ENCODE measurements around the gene ARID2. TPM values are rescaled to one million over a fixed set of nuclear protein-coding genes. Genes with fewer than 3 reads are reported as not detected.

The ARID2 gene
- total RNA-seq, 1 donor from 2014 or later, result 53.6 TPM

DNA sequence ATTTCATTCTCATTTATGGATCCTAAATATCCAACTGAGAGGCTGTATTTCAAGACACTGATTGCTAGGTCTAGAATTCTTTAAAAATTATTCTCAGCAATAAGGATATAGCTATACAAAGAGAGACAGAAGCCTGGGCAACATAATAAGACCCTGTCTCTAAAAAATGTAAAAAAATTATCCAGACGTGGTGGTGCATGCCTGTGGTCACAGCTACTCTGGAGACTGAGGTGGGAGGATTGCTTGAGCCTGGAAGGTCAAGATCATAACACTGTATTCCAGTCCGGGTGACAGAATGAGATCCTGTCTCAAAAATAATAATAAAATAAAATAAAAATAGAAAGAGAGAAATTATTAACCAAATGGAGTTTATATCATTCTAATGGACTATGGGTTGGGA is 20.6 kb upstream of the ARID2 start:
- no peak for DNase-seq (ENCODE audit: low read depth, low spot score)

DNA sequence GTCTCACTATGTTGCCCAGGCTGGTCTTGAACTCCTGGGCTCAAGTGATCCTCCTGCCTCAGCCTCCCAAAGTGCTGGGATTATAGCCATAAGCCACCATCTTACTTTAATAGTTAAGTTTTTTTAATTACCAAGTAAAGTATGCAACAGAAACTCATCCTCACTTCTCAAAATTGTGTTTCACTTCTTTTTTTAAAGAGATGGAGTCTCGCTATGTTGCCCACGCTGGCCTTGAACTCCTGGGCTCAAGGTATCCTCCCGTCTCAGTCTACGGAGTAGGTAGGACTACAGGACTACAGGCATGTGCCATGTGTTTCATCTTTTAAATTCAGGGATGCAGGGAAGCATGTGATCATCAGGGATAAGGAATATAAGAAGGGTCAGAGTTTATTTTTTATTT is 17.2 kb upstream of the ARID2 start:
- Mint-ChIP-seq H3K9me3 (no peaks in the 10 kb centered on the region), H3K27me3 (ENCODE audit: low read depth) (no peaks in the 10 kb centered on the region), H3K4me3 (no peak overlapping the region), H3K36me3 (ENCODE audit: low read depth) (peaks cover 3% of the 10 kb centered on the region), H3K4me1 (peaks cover 8% of the 10 kb centered on the region), H3K27ac (ENCODE audit: unreplicated experiment) (no peak overlapping the region)
- TF ChIP-seq, protein P1, sequence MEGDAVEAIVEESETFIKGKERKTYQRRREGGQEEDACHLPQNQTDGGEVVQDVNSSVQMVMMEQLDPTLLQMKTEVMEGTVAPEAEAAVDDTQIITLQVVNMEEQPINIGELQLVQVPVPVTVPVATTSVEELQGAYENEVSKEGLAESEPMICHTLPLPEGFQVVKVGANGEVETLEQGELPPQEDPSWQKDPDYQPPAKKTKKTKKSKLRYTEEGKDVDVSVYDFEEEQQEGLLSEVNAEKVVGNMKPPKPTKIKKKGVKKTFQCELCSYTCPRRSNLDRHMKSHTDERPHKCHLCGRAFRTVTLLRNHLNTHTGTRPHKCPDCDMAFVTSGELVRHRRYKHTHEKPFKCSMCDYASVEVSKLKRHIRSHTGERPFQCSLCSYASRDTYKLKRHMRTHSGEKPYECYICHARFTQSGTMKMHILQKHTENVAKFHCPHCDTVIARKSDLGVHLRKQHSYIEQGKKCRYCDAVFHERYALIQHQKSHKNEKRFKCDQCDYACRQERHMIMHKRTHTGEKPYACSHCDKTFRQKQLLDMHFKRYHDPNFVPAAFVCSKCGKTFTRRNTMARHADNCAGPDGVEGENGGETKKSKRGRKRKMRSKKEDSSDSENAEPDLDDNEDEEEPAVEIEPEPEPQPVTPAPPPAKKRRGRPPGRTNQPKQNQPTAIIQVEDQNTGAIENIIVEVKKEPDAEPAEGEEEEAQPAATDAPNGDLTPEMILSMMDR (conservative IDR thresholded peaks at IDR 0.05), result no peak
- no peak for DNase-seq (ENCODE audit: low read depth, low spot score)

More for the DNA sequence above, 20.6 kb upstream of the ARID2 start:
- Mint-ChIP-seq H3K4me3 (no peak overlapping the region), H3K27me3 (ENCODE audit: low read depth) (no peaks in the 10 kb centered on the region), H3K36me3 (ENCODE audit: low read depth) (peaks cover 2% of the 10 kb centered on the region), H3K9me3 (no peaks in the 10 kb centered on the region), H3K4me1 (peaks cover 18% of the 10 kb centered on the region), H3K27ac (ENCODE audit: unreplicated experiment) (no peak overlapping the region)
- TF ChIP-seq, protein P1 (conservative IDR thresholded peaks at IDR 0.05), result no peak

- H3K4me1 Mint-ChIP-seq, result peaks cover 8% of the 10 kb centered on the region
- H3K27ac Mint-ChIP-seq (ENCODE audit: unreplicated experiment), result no peak overlapping the region
- H3K4me3 Mint-ChIP-seq, result no peak overlapping the region
- H3K36me3 Mint-ChIP-seq (ENCODE audit: low read depth), result peaks cover 3% of the 10 kb centered on the region
- TF ChIP-seq, protein P1 (conservative IDR thresholded peaks at IDR 0.05), result no peak
- H3K9me3 Mint-ChIP-seq, result no peaks in the 10 kb centered on the region
- H3K27me3 Mint-ChIP-seq (ENCODE audit: low read depth), result no peaks in the 10 kb centered on the region
- no peak for DNase-seq (ENCODE audit: low read depth, low spot score)
These were observed 16.4 kb upstream of the ARID2 start for GRCh38 chr12:45713078-45713477.

DNA sequence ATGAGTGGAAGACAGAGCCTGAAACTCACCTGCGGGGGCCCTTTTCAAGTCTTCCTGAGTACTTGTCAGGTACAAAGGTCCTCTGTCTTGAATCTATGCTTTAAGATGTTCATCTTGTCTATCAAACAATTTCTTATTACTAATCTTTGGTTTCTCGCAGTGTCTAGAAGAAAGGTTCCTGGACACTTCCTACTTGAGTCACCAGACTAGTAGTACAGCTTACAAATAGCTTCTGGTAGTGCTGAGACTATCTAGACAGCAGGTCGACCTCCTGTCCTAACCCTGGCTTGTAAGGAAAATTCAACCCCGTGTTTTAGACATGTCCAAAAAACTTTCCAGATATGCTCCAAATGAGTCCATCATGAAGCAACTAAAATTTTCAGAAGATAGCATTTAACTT is 11.2 kb upstream of the ARID2 start:
- no peaks in the 10 kb centered on the region for H3K9me3 Mint-ChIP-seq
- no peak overlapping the region for H3K4me3 Mint-ChIP-seq
- H3K27ac Mint-ChIP-seq (ENCODE audit: unreplicated experiment), result no peak overlapping the region
- H3K36me3 Mint-ChIP-seq (ENCODE audit: low read depth), result peaks cover 3% of the 10 kb centered on the region
- H3K27me3 Mint-ChIP-seq (ENCODE audit: low read depth), result no peaks in the 10 kb centered on the region
- no peak for DNase-seq (ENCODE audit: low read depth, low spot score)
- H3K4me1 Mint-ChIP-seq, result peaks cover 16% of the 10 kb centered on the region
- TF ChIP-seq, protein P1 (conservative IDR thresholded peaks at IDR 0.05), result no peak

GRCh38 chr12:45720069-45720468 is 9.4 kb upstream of the ARID2 start:
- H3K36me3 Mint-ChIP-seq (ENCODE audit: low read depth), result no peaks in the 10 kb centered on the region
- TF ChIP-seq, protein P1 (conservative IDR thresholded peaks at IDR 0.05), result no peak
- no peak overlapping the region for H3K27ac Mint-ChIP-seq (ENCODE audit: unreplicated experiment)
- no peaks in the 10 kb centered on the region for H3K9me3 Mint-ChIP-seq
- no peak overlapping the region for H3K4me3 Mint-ChIP-seq
- H3K4me1 Mint-ChIP-seq, result peaks cover 16% of the 10 kb centered on the region
- DNase-seq (ENCODE audit: low read depth, low spot score), result no peak
- no peaks in the 10 kb centered on the region for H3K27me3 Mint-ChIP-seq (ENCODE audit: low read depth)

- no peak for DNase-seq (ENCODE audit: low read depth, low spot score)
- peak overlapping the region; percentile 14 for H3K4me3 Mint-ChIP-seq
- H3K4me1 Mint-ChIP-seq, result peaks cover 25% of the 10 kb centered on the region
- TF ChIP-seq, protein P1 (conservative IDR thresholded peaks at IDR 0.05), result no peak
- H3K36me3 Mint-ChIP-seq (ENCODE audit: low read depth), result no peaks in the 10 kb centered on the region
- H3K27me3 Mint-ChIP-seq (ENCODE audit: low read depth), result no peaks in the 10 kb centered on the region
- no peaks in the 10 kb centered on the region for H3K9me3 Mint-ChIP-seq
- no peak overlapping the region for H3K27ac Mint-ChIP-seq (ENCODE audit: unreplicated experiment)
These were observed 8.1 kb upstream of the ARID2 start for GRCh38 chr12:45721369-45721768.

All from neural crest cell (in vitro differentiated cells).